K562 (cell line): ENCODE measurements around the gene PRR14L. TPM values are rescaled to one million over a fixed set of nuclear protein-coding genes. Genes with fewer than 3 reads are reported as not detected.

Experiments
- ARHGAP35 ChIP-seq: fragments of 450-650 bp; IDR thresholded peaks from 2 replicates; pipeline ENCODE4 v1.6.1; 2018; ENCODE audit not compliant: partially characterized antibody
- CBFA2T3 ChIP-seq: fragments of 450-650 bp; IDR thresholded peaks from 2 replicates; pipeline ENCODE4 v1.6.1; 2017
- CREB1 ChIP-seq, 2 experiments: sonication (generic) in 1 of 2; formaldehyde crosslinking in 1 of 2; IDR thresholded peaks; 2 replicates each; pipeline versions ENCODE4 v1.6.1 to v1.8.0; 2012 to 2022; ENCODE audit warnings: inconsistent platforms in 1 of 2, mild to moderate bottlenecking in 1 of 2, missing genetic modification reagents in 1 of 2, moderate library complexity in 1 of 2
- E4F1 ChIP-seq: fragments of 250-450 bp; sonication (Bioruptor Pico); IDR thresholded peaks from 2 replicates; pipeline ENCODE4 v1.5.0; 2021; ENCODE audit warnings: mild to moderate bottlenecking, borderline replicate concordance
- MCM7 ChIP-seq, 2 experiments: fragments of 450-650 bp; IDR thresholded peaks; 2 replicates each; pipeline ENCODE4 v1.6.1; 2016 to 2018
- PHF8 ChIP-seq: fragments of 200-600 bp; sonication (generic); IDR thresholded peaks from 2 replicates; pipeline ENCODE4 v1.6.1; 2012; ENCODE audit warnings: mixed run types, mild to moderate bottlenecking, inconsistent platforms, low read length, moderate library complexity, borderline replicate concordance
- PHTF2 ChIP-seq: fragments of 250-450 bp; sonication (Bioruptor Pico); IDR thresholded peaks from 2 replicates; pipeline ENCODE4 v1.5.0; 2021; ENCODE audit warnings: mild to moderate bottlenecking
- POU5F1 ChIP-seq: fragments of 150-350 bp; IDR thresholded peaks from 2 replicates; pipeline ENCODE4 v1.6.1; 2014; ENCODE audit warnings: borderline replicate concordance, low read length, low read depth, mild to moderate bottlenecking; ENCODE audit not compliant: partially characterized antibody
- SREBF2 ChIP-seq: sonication (generic); formaldehyde crosslinking; IDR thresholded peaks from 2 replicates; pipeline ENCODE4 v1.4.0; 2020; ENCODE audit warnings: mild to moderate bottlenecking, missing genetic modification reagents
- XRCC3 ChIP-seq: fragments of 450-650 bp; IDR thresholded peaks from 2 replicates; pipeline ENCODE4 v1.6.1; 2017; ENCODE audit warnings: mild to moderate bottlenecking, moderate library complexity
- polyA plus RNA-seq, 8 experiments: library from polyadenylated mRNA; depleted of rRNA in 4 of 8; stranded (reverse) in 5 of 8; unstranded in 3 of 8; fragments of >200 nt; fragmentation: Nextera tagmentation in 2 of 8; fragmentation: Illumina TruSeq in 1 of 8; extraction: Ambion mirVana in 2 of 8; extraction: Trizol in 1 of 8; gene quantifications; 2 replicates each; pipeline versions ENCODE4 v1.2.1 to v1.2.3, GENCODE V29; 2011 to 2014; ENCODE audit warnings: inconsistent platforms in 1 of 8, missing spikeins in 1 of 8
- total RNA-seq, 7 experiments: library from RNA; depleted of rRNA in 6 of 7; stranded (reverse); fragments of >200 nt in 6 of 7; fragmentation: Illumina TruSeq in 2 of 7; extraction: Trizol in 2 of 7; gene quantifications; 2 replicates each; pipeline versions ENCODE4 v1.2.1 to v1.2.3, GENCODE V29; 2011 to 2021; ENCODE audit warnings: low replicate concordance in 1 of 7
- TF ChIP-seq, protein P1 (sequence below): fragments of 250-450 bp; sonication (Bioruptor Pico); IDR thresholded peaks from 2 replicates; pipeline ENCODE4 v1.4.0; 2020; ENCODE audit warnings: mild to moderate bottlenecking, moderate library complexity
- TF ChIP-seq, protein P2 (sequence below), 3 experiments: fragments of 200-800 bp in 1 of 3; sonication (Bioruptor generic) in 1 of 3; sonication (generic) in 1 of 3; formaldehyde crosslinking in 1 of 3; IDR thresholded peaks; 2 replicates each; pipeline versions ENCODE4 v1.6.1 to v1.8.0; 2016 to 2022; ENCODE audit warnings: mild to moderate bottlenecking in 2 of 3, missing compliant biosample characterization in 2 of 3, missing genetic modification characterization in 2 of 3, missing genetic modification reagents in 1 of 3

PRR14L gene
- total and polyA plus RNA-seq, 9 of the 15 experiments (the other 6 are each of a cell fraction or from before 2014, with no cell fraction given), result 2.8 to 36.3 (median 12.3) TPM

DNA sequence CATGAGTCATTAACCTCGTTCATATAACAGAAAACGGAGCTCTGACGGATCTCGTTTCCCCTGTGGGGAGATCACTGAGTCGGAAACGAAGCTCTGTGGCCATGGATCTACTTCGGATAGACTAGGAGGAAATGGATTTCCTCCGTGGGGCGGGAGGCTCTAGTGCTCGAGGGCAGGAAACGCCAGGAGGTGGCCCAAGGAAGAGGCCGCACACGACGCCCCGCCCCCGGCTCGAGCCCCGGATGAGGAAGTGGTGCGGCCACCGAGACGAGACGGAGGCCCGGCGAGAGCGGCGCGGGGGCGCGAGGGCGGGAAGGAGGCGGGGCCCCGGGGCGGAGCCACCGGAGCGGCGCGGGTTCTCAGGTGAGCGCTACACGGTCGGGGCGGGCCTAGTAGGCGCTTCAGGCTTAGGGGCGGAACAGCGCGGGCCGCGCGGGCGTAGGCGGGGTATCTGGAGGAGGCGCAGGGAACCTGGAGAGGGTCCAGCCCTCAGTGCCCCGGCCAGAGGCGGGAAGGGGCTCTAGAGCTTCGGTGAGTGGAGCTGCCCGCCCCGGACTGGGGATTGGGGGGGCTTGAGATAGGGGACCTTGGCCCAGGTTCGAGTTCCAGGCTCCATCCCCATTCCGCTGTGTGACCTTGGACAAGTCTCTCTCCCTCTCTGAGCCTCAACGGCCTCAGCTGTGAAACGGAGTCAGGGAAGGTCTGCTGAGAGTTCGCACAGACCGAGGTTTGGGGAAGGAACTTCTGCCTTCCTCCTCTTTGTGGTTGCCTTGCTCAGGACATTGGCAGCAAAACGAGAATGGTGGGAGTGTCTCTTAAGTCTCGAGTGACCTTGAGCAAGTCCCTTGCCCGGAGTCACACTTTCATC lies 3.9 kb upstream of the PRR14L start, which contains the start of gene DEPDC5 (continued):
- TF ChIP-seq E4F1 (no peak), MCM7 (IDR thresholded peaks at IDR 0.05) (no peak), SREBF2 (CRISPR knock-in tag) (no peak), CREB1 (IDR thresholded peaks at IDR 0.05) (no peak), CREB1 (CRISPR knock-in tag; IDR thresholded peaks at IDR 0.05) (peak; percentile 25; the same call in 1 of the 2 replicates), XRCC3 (no peak), CBFA2T3 (no peak), PHTF2 (no peak), POU5F1 (no peak), PHF8 (peak; percentile 95; the same call in 1 of the 2 replicates), ARHGAP35 (no peak)
- TF ChIP-seq, protein P1, sequence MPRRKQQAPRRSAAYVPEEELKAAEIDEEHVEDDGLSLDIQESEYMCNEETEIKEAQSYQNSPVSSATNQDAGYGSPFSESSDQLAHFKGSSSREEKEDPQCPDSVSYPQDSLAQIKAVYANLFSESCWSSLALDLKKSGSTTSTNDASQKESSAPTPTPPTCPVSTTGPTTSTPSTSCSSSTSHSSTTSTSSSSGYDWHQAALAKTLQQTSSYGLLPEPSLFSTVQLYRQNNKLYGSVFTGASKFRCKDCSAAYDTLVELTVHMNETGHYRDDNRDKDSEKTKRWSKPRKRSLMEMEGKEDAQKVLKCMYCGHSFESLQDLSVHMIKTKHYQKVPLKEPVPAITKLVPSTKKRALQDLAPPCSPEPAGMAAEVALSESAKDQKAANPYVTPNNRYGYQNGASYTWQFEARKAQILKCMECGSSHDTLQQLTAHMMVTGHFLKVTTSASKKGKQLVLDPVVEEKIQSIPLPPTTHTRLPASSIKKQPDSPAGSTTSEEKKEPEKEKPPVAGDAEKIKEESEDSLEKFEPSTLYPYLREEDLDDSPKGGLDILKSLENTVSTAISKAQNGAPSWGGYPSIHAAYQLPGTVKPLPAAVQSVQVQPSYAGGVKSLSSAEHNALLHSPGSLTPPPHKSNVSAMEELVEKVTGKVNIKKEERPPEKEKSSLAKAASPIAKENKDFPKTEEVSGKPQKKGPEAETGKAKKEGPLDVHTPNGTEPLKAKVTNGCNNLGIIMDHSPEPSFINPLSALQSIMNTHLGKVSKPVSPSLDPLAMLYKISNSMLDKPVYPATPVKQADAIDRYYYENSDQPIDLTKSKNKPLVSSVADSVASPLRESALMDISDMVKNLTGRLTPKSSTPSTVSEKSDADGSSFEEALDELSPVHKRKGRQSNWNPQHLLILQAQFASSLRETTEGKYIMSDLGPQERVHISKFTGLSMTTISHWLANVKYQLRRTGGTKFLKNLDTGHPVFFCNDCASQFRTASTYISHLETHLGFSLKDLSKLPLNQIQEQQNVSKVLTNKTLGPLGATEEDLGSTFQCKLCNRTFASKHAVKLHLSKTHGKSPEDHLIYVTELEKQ (CRISPR knock-in tag), result no peak
- TF ChIP-seq, protein P2, sequence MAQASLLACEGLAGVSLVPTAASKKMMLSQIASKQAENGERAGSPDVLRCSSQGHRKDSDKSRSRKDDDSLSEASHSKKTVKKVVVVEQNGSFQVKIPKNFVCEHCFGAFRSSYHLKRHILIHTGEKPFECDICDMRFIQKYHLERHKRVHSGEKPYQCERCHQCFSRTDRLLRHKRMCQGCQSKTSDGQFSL (CRISPR knock-in tag; IDR thresholded peaks at IDR 0.05), result peak; percentile 78
- TF ChIP-seq, protein P2 (tag; IDR thresholded peaks at IDR 0.05), result no peak
